ENCODE measurements around the gene TOPORS.

DNA sequence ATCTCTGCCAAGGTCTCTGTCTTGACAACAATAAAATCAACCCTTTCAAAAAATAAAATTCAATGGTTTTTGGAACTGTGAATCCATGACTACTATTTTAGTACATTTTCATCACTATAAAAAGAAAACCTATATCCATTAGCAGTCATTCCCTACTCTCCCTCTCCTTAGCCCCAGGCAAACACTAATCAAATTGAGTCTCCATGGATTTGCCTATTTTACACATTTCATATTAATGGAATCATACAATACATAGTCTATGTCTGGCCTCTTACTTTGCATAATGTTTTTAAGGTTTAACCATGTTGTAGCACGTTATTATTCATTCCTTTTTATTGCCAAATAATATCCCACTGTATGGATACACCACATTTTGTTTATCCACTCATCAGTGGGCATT is 50.5 kb downstream of the TOPORS start:
- TF ChIP-seq, protein P1, sequence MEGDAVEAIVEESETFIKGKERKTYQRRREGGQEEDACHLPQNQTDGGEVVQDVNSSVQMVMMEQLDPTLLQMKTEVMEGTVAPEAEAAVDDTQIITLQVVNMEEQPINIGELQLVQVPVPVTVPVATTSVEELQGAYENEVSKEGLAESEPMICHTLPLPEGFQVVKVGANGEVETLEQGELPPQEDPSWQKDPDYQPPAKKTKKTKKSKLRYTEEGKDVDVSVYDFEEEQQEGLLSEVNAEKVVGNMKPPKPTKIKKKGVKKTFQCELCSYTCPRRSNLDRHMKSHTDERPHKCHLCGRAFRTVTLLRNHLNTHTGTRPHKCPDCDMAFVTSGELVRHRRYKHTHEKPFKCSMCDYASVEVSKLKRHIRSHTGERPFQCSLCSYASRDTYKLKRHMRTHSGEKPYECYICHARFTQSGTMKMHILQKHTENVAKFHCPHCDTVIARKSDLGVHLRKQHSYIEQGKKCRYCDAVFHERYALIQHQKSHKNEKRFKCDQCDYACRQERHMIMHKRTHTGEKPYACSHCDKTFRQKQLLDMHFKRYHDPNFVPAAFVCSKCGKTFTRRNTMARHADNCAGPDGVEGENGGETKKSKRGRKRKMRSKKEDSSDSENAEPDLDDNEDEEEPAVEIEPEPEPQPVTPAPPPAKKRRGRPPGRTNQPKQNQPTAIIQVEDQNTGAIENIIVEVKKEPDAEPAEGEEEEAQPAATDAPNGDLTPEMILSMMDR (IDR thresholded peaks at IDR 0.05): no peak
- no peak for TF ChIP-seq POLR2A (IDR thresholded peaks at IDR 0.05)
